ENCODE results near the gene BAZ2B. TPM values are rescaled to one million over a fixed set of nuclear protein-coding genes. Genes with fewer than 3 reads are reported as not detected.

Gene BAZ2B
- total RNA-seq = 10 to 100 TPM; 16.8 to 19.7 TPM

- Mint-ChIP-seq H3K27me3 (ENCODE audit: low read depth) (peaks cover 30% of the 10 kb centered on the region), H3K4me3 (peak within 1 kb of the TSS; percentile 84 to 91), H3K9me3 (no peaks in the 10 kb centered on the region), H3K36me3 (ENCODE audit: insufficient read depth in 2 of 2) (peaks cover 1 to 3% of the 10 kb centered on the region in 2 donors), H3K27ac (peak within 1 kb of the TSS; percentile 79), H3K4me1 (ENCODE audit: low read depth) (peaks cover 16% of the 10 kb centered on the region)
- ATAC-seq (replicated peaks in 1 of 2) (peak in 1 of 2 donors; percentile 53), DNase-seq (no peak)
Observed at GRCh38 chr2:159616286-159616701, at the start of gene BAZ2B. TSS of gene BAZ2B (minus strand) at chr2:159616548. CDS start at chr2:159478719, 137,829 bp downstream.

- no peak overlapping the region for H3K27ac Mint-ChIP-seq
- H3K36me3 Mint-ChIP-seq (ENCODE audit: insufficient read depth in 2 of 2) = peaks cover 2 to 5% of the 10 kb centered on the region in 2 donors
- DNase-seq = no peak
- H3K9me3 Mint-ChIP-seq = peaks cover 5 to 7% of the 10 kb centered on the region in 2 donors
- H3K4me1 Mint-ChIP-seq (ENCODE audit: low read depth) = no peaks in the 10 kb centered on the region
- no peak for ATAC-seq (replicated peaks in 1 of 2)
- no peaks in the 10 kb centered on the region for H3K27me3 Mint-ChIP-seq (ENCODE audit: low read depth)
- no peak overlapping the region for H3K4me3 Mint-ChIP-seq
Observed at GRCh38 chr2:159661286-159661685, 44.9 kb upstream of the BAZ2B start.

- Mint-ChIP-seq H3K4me3 (no peak overlapping the region), H3K4me1 (ENCODE audit: low read depth) (no peaks in the 10 kb centered on the region), H3K27me3 (ENCODE audit: low read depth) (no peaks in the 10 kb centered on the region), H3K36me3 (ENCODE audit: insufficient read depth in 2 of 2) (peaks cover 3 to 8% of the 10 kb centered on the region in 2 donors), H3K9me3 (peaks cover 8 to 10% of the 10 kb centered on the region in 2 donors), H3K27ac (no peak overlapping the region)
- DNase-seq (no peak), ATAC-seq (replicated peaks in 1 of 2) (no peak)
Observed at GRCh38 chr2:159658881-159659873, 42.8 kb upstream of the BAZ2B start.

GRCh38 chr2:159653962-159654361 is 37.6 kb upstream of the BAZ2B start:
- H3K4me3 Mint-ChIP-seq = no peak overlapping the region

GRCh38 chr2:159651884-159652283 is 35.5 kb upstream of the BAZ2B start:
- Mint-ChIP-seq H3K9me3 (peaks cover 6% of the 10 kb centered on the region in 2 donors), H3K27me3 (ENCODE audit: low read depth) (no peaks in the 10 kb centered on the region), H3K4me3 (no peak overlapping the region), H3K4me1 (ENCODE audit: low read depth) (no peaks in the 10 kb centered on the region), H3K36me3 (ENCODE audit: insufficient read depth in 2 of 2) (peaks cover 3 to 5% of the 10 kb centered on the region in 2 donors), H3K27ac (no peak overlapping the region)
- ATAC-seq (replicated peaks in 1 of 2) (no peak), DNase-seq (no peak)

More at GRCh38 chr2:159653962-159654361, 37.6 kb upstream of the BAZ2B start:
- H3K9me3 Mint-ChIP-seq = peaks cover 6 to 11% of the 10 kb centered on the region in 2 donors
- ATAC-seq (replicated peaks in 1 of 2) (no peak), DNase-seq (no peak)
- no peaks in the 10 kb centered on the region for H3K27me3 Mint-ChIP-seq (ENCODE audit: low read depth)
- H3K27ac Mint-ChIP-seq = no peak overlapping the region
- peaks cover 3 to 8% of the 10 kb centered on the region in 2 donors for H3K36me3 Mint-ChIP-seq (ENCODE audit: insufficient read depth in 2 of 2)
- no peaks in the 10 kb centered on the region for H3K4me1 Mint-ChIP-seq (ENCODE audit: low read depth)

GRCh38 chr2:159650574-159650973 is 34.2 kb upstream of the BAZ2B start:
- ATAC-seq (replicated peaks in 1 of 2) (no peak), DNase-seq (no peak)
- peaks cover 2 to 3% of the 10 kb centered on the region in 2 donors for H3K9me3 Mint-ChIP-seq
- peaks cover 0 to 5% of the 10 kb centered on the region in 2 donors for H3K36me3 Mint-ChIP-seq (ENCODE audit: insufficient read depth in 2 of 2)
- no peaks in the 10 kb centered on the region for H3K4me1 Mint-ChIP-seq (ENCODE audit: low read depth)
- no peak overlapping the region for H3K4me3 Mint-ChIP-seq
- H3K27me3 Mint-ChIP-seq (ENCODE audit: low read depth) = no peaks in the 10 kb centered on the region
- no peak overlapping the region for H3K27ac Mint-ChIP-seq

GRCh38 chr2:159648643-159649042 is 32.3 kb upstream of the BAZ2B start:
- no peak overlapping the region for H3K4me3 Mint-ChIP-seq
- no peaks in the 10 kb centered on the region for H3K27me3 Mint-ChIP-seq (ENCODE audit: low read depth)
- DNase-seq (no peak), ATAC-seq (replicated peaks in 1 of 2) (no peak)
- H3K4me1 Mint-ChIP-seq (ENCODE audit: low read depth) = no peaks in the 10 kb centered on the region
- H3K36me3 Mint-ChIP-seq (ENCODE audit: insufficient read depth in 2 of 2) = peaks cover 0 to 4% of the 10 kb centered on the region in 2 donors
- H3K27ac Mint-ChIP-seq = no peak overlapping the region
- H3K9me3 Mint-ChIP-seq = no peaks in the 10 kb centered on the region

- Mint-ChIP-seq H3K4me1 (ENCODE audit: low read depth) (no peaks in the 10 kb centered on the region), H3K36me3 (ENCODE audit: insufficient read depth in 2 of 2) (peaks cover 0 to 4% of the 10 kb centered on the region in 2 donors), H3K27ac (no peak overlapping the region), H3K9me3 (peaks cover 0 to 2% of the 10 kb centered on the region in 2 donors), H3K4me3 (no peak overlapping the region), H3K27me3 (ENCODE audit: low read depth) (no peaks in the 10 kb centered on the region)
- DNase-seq (no peak), ATAC-seq (replicated peaks in 1 of 2) (no peak)
Observed at GRCh38 chr2:159647667-159648066, 31.3 kb upstream of the BAZ2B start.

GRCh38 chr2:159640176-159640575 is 23.8 kb upstream of the BAZ2B start:
- H3K36me3 Mint-ChIP-seq (ENCODE audit: insufficient read depth in 2 of 2) = peaks cover 0 to 4% of the 10 kb centered on the region in 2 donors
- H3K27me3 Mint-ChIP-seq (ENCODE audit: low read depth) = no peaks in the 10 kb centered on the region
- no peaks in the 10 kb centered on the region for H3K4me1 Mint-ChIP-seq (ENCODE audit: low read depth)
- ATAC-seq (replicated peaks in 1 of 2) (no peak), DNase-seq (no peak)
- H3K4me3 Mint-ChIP-seq = no peak overlapping the region
- H3K9me3 Mint-ChIP-seq = peaks cover 0 to 10% of the 10 kb centered on the region in 2 donors
- H3K27ac Mint-ChIP-seq = no peak overlapping the region

GRCh38 chr2:159639712-159640111 is 23.4 kb upstream of the BAZ2B start:
- no peaks in the 10 kb centered on the region for H3K27me3 Mint-ChIP-seq (ENCODE audit: low read depth)
- H3K4me3 Mint-ChIP-seq = no peak overlapping the region
- ATAC-seq (replicated peaks in 1 of 2) = no peak
- no peak for DNase-seq
- H3K9me3 Mint-ChIP-seq = peaks cover 0 to 10% of the 10 kb centered on the region in 2 donors
- H3K27ac Mint-ChIP-seq = no peak overlapping the region
- H3K36me3 Mint-ChIP-seq (ENCODE audit: insufficient read depth in 2 of 2) = peaks cover 0 to 4% of the 10 kb centered on the region in 2 donors
- H3K4me1 Mint-ChIP-seq (ENCODE audit: low read depth) = no peaks in the 10 kb centered on the region

- ATAC-seq (replicated peaks in 1 of 2) (no peak), DNase-seq (no peak)
- Mint-ChIP-seq H3K27ac (no peak overlapping the region), H3K4me3 (no peak overlapping the region), H3K27me3 (ENCODE audit: low read depth) (no peaks in the 10 kb centered on the region), H3K4me1 (ENCODE audit: low read depth) (no peaks in the 10 kb centered on the region), H3K9me3 (peaks cover 0 to 10% of the 10 kb centered on the region in 2 donors), H3K36me3 (ENCODE audit: insufficient read depth in 2 of 2) (peaks cover 0 to 4% of the 10 kb centered on the region in 2 donors)
Observed at GRCh38 chr2:159639071-159639470, 22.7 kb upstream of the BAZ2B start.

- Mint-ChIP-seq H3K4me1 (ENCODE audit: low read depth) (no peaks in the 10 kb centered on the region), H3K27ac (no peak overlapping the region), H3K9me3 (peaks cover 0 to 7% of the 10 kb centered on the region in 2 donors), H3K4me3 (no peak overlapping the region), H3K27me3 (ENCODE audit: low read depth) (no peaks in the 10 kb centered on the region), H3K36me3 (ENCODE audit: insufficient read depth in 2 of 2) (peaks cover 0 to 4% of the 10 kb centered on the region in 2 donors)
- no peak for ATAC-seq (replicated peaks in 1 of 2)
- DNase-seq = no peak
Observed at GRCh38 chr2:159637988-159638501, 21.7 kb upstream of the BAZ2B start.

- Mint-ChIP-seq H3K36me3 (ENCODE audit: insufficient read depth in 2 of 2) (peaks cover 0 to 4% of the 10 kb centered on the region in 2 donors), H3K9me3 (peaks cover 0 to 7% of the 10 kb centered on the region in 2 donors), H3K27me3 (ENCODE audit: low read depth) (no peaks in the 10 kb centered on the region), H3K4me3 (no peak overlapping the region), H3K4me1 (ENCODE audit: low read depth) (no peaks in the 10 kb centered on the region), H3K27ac (no peak overlapping the region)
- DNase-seq = no peak
- no peak for ATAC-seq (replicated peaks in 1 of 2)
Observed at GRCh38 chr2:159637240-159637639, 20.9 kb upstream of the BAZ2B start.
